ENCODE data around the gene AGPS. TPM values are rescaled to one million over a fixed set of nuclear protein-coding genes. Genes with fewer than 3 reads are reported as not detected.
A peak's percentile ranks its signal among the peaks of the same experiment; 100 is the strongest.

Gene AGPS
- total and polyA plus RNA-seq, 2 of the 13 experiments (the other 11 are each of a cell fraction or from before 2014, with no cell fraction given), result 39.4 to 99.0 TPM

- TF ChIP-seq, protein P1, sequence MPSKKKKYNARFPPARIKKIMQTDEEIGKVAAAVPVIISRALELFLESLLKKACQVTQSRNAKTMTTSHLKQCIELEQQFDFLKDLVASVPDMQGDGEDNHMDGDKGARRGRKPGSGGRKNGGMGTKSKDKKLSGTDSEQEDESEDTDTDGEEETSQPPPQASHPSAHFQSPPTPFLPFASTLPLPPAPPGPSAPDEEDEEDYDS (CRISPR knock-in tag; IDR thresholded peaks at IDR 0.05), result peak; percentile 67
- TF ChIP-seq ZNF644 (CRISPR knock-in tag; IDR thresholded peaks at IDR 0.05; ENCODE audit: low read depth) (peak; percentile 78), ZNF850 (CRISPR knock-in tag; conservative IDR thresholded peaks at IDR 0.05) (no peak), SSRP1 (CRISPR knock-in tag; IDR thresholded peaks at IDR 0.05) (peak; percentile 29; the same call in 1 of the 2 replicates), ZNF891 (CRISPR knock-in tag; IDR thresholded peaks at IDR 0.05) (peak; percentile 98; the same call in 1 of the 2 replicates), ZSCAN25 (CRISPR knock-in tag; IDR thresholded peaks at IDR 0.05) (peak; percentile 86), KDM6A (CRISPR knock-in tag; IDR thresholded peaks at IDR 0.05; ENCODE audit: low read depth) (no peak; the same call in 1 of the 2 replicates), ZNF687 (CRISPR knock-in tag; IDR thresholded peaks at IDR 0.05) (peak; percentile 100), HDAC6 (IDR thresholded peaks at IDR 0.05; ENCODE audit: low read depth, low read length) (no peak), ZBTB7B (CRISPR knock-in tag; IDR thresholded peaks at IDR 0.05) (peak; percentile 76), ZFP91 (CRISPR knock-in tag; IDR thresholded peaks at IDR 0.05; ENCODE audit: borderline replicate concordance) (peak; percentile 97), ZNF207 (IDR thresholded peaks at IDR 0.05; ENCODE audit: borderline replicate concordance) (no peak), PHF8 (CRISPR knock-in tag; IDR thresholded peaks at IDR 0.05) (peak; percentile 91), PHF5A (CRISPR knock-in tag; IDR thresholded peaks at IDR 0.05; ENCODE audit: low read depth, unreplicated experiment) (peak; percentile 59), ZNF557 (CRISPR knock-in tag; IDR thresholded peaks at IDR 0.05) (peak; percentile 94), MTA1 (CRISPR knock-in tag; IDR thresholded peaks at IDR 0.05; ENCODE audit: borderline replicate concordance) (peak; percentile 89)
- TF ChIP-seq, protein P2, sequence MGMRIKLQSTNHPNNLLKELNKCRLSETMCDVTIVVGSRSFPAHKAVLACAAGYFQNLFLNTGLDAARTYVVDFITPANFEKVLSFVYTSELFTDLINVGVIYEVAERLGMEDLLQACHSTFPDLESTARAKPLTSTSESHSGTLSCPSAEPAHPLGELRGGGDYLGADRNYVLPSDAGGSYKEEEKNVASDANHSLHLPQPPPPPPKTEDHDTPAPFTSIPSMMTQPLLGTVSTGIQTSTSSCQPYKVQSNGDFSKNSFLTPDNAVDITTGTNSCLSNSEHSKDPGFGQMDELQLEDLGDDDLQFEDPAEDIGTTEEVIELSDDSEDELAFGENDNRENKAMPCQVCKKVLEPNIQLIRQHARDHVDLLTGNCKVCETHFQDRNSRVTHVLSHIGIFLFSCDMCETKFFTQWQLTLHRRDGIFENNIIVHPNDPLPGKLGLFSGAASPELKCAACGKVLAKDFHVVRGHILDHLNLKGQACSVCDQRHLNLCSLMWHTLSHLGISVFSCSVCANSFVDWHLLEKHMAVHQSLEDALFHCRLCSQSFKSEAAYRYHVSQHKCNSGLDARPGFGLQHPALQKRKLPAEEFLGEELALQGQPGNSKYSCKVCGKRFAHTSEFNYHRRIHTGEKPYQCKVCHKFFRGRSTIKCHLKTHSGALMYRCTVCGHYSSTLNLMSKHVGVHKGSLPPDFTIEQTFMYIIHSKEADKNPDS (CRISPR knock-in tag; IDR thresholded peaks at IDR 0.05), result 0 out of 2 replicates have a peak, but pooled peaks have one; percentile 77
- TF ChIP-seq, protein P3, sequence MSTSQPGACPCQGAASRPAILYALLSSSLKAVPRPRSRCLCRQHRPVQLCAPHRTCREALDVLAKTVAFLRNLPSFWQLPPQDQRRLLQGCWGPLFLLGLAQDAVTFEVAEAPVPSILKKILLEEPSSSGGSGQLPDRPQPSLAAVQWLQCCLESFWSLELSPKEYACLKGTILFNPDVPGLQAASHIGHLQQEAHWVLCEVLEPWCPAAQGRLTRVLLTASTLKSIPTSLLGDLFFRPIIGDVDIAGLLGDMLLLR (CRISPR knock-in tag; IDR thresholded peaks at IDR 0.05), result peak; percentile 98
- TF ChIP-seq, protein P4, sequence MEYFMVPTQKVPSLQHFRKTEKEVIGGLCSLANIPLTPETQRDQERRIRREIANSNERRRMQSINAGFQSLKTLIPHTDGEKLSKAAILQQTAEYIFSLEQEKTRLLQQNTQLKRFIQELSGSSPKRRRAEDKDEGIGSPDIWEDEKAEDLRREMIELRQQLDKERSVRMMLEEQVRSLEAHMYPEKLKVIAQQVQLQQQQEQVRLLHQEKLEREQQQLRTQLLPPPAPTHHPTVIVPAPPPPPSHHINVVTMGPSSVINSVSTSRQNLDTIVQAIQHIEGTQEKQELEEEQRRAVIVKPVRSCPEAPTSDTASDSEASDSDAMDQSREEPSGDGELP (IDR thresholded peaks at IDR 0.05; ENCODE audit: borderline replicate concordance, low read depth), result peak; percentile 92; the same call in 1 of the 2 replicates
These were observed at the start of gene AGPS (continued) for GRCh38 chr2:177392373-177393202.
